GM12878 (cell line): Measurements from ENCODE around the gene DCTN2. TPM values are rescaled to one million over a fixed set of nuclear protein-coding genes. Genes with fewer than 3 reads are reported as not detected.

ENCODE experiments used
- ATAC-seq: fragments of 200-7000 bp; cut with Tn5 transposase; 3 replicates; pipeline ENCODE4 v1.9.1; 2020; ENCODE audit warnings: mild to moderate bottlenecking, moderate library complexity
- BruUV-seq: library from RNA; stranded (reverse); fragments of 400-500 nt; replicated peaks from 2 replicates; lab custom pipeline; 2021; lab: Mats Ljungman, UMichigan
- CTCF ChIA-PET: fragments of 300-600 bp; sonication (Branson Sonifier 250); formaldehyde crosslinking; extraction: SDS; loops from one replicate; lab custom pipeline; 2021; ENCODE audit warnings: inconsistent platforms; lab: Yijun Ruan, JAX
- POLR2A ChIA-PET: fragments of 350-600 bp; formaldehyde crosslinking; extraction: SDS; loops from one replicate; lab custom pipeline; 2021; ENCODE audit warnings: inconsistent platforms; lab: Charles Lee
- RAD21 ChIA-PET: fragments of 300-600 bp; sonication (Branson Sonifier 250); formaldehyde crosslinking; loops from one replicate; lab custom pipeline; 2023; ENCODE audit warnings: antibody characterized with exemption; ENCODE audit not compliant: unreplicated experiment; lab: Charles Lee
- SMC1A ChIA-PET: fragments of 300-600 bp; sonication (Branson Sonifier 250); formaldehyde crosslinking; loops from one replicate; lab custom pipeline; 2023; ENCODE audit not compliant: unreplicated experiment, uncharacterized antibody; lab: Charles Lee
- DNase-seq: peaks from one replicate; pipeline ENCODE4 v3.0.0-alpha.2; 2011; ENCODE audit warnings: low read depth, low spot score
- FAIRE-seq: peaks from 3 replicates; lab custom pipeline; 2011; peaks lifted over from hg19 to GRCh38; lab: Jason Lieb, UNC
- H2AFZ ChIP-seq: 2 replicates; pipeline ENCODE4 v1.6.0; 2011; ENCODE audit warnings: low read depth, low read length, control low read depth; ENCODE audit not compliant: control insufficient read depth
- H3K27ac ChIP-seq: 2 replicates; pipeline ENCODE4 v1.5.1; 2011; ENCODE audit warnings: control low read depth; ENCODE audit not compliant: control insufficient read depth, insufficient read depth
- H3K27me3 ChIP-seq, 2 experiments: replicated peaks in 1 of 2; 2 replicates each; pipeline versions ENCODE4 v1.6.0 to v1.6.1; 2011; ENCODE audit warnings: low read length in 1 of 2; ENCODE audit not compliant: control insufficient read depth in 2 of 2, insufficient read depth in 2 of 2
- H3K36me3 ChIP-seq, 2 experiments: 2 replicates each; pipeline ENCODE4 v1.5.1; 2011; ENCODE audit warnings: low read length in 1 of 2; ENCODE audit not compliant: control insufficient read depth in 2 of 2, insufficient read depth in 2 of 2
- H3K4me1 ChIP-seq: 2 replicates; pipeline ENCODE4 v1.6.1; 2011; ENCODE audit warnings: mild to moderate bottlenecking, low read length, moderate library complexity, mixed read lengths; ENCODE audit not compliant: control insufficient read depth, insufficient read depth
- H3K4me2 ChIP-seq: 2 replicates; pipeline ENCODE4 v1.6.0; 2011; ENCODE audit warnings: control low read depth; ENCODE audit not compliant: control insufficient read depth, insufficient read depth
- H3K4me3 ChIP-seq: fragments of 200-600 bp; sonication (generic); 2 replicates; pipeline ENCODE4 v1.5.1; 2016
- H3K79me2 ChIP-seq: 2 replicates; pipeline ENCODE4 v1.6.0; 2011; ENCODE audit warnings: low read length; ENCODE audit not compliant: control insufficient read depth, insufficient read depth
- H3K9ac ChIP-seq: 2 replicates; pipeline ENCODE4 v1.8.0; 2011; ENCODE audit warnings: low read length, control low read depth, mixed read lengths; ENCODE audit not compliant: control insufficient read depth, insufficient read depth
- H3K9me3 ChIP-seq: replicated peaks from 3 replicates; pipeline ENCODE4 v1.5.1; 2011; ENCODE audit warnings: mild to moderate bottlenecking, low read length; ENCODE audit not compliant: control insufficient read depth, insufficient read depth
- H4K20me1 ChIP-seq: 2 replicates; pipeline ENCODE4 v1.6.0; 2011; ENCODE audit not compliant: control insufficient read depth, insufficient read depth
- ATF3 ChIP-seq: IDR thresholded peaks from 2 replicates; pipeline ENCODE4 v1.6.1; 2011; ENCODE audit warnings: low read depth, mild to moderate bottlenecking, low read length, moderate library complexity, borderline replicate concordance; ENCODE audit errors: extremely low read depth
- BMI1 ChIP-seq: fragments of 450-650 bp; IDR thresholded peaks from 2 replicates; pipeline ENCODE4 v1.6.1; 2016; ENCODE audit warnings: mild to moderate bottlenecking, moderate library complexity, borderline replicate concordance
- CUX1 ChIP-seq: IDR thresholded peaks from 2 replicates; pipeline ENCODE4 v1.6.1; 2012; ENCODE audit warnings: improper control_type of control experiment, low read depth, low read length; ENCODE audit not compliant: insufficient replicate concordance
- GABPA ChIP-seq: IDR thresholded peaks from 2 replicates; pipeline ENCODE4 v1.6.1; 2014; ENCODE audit warnings: antibody characterized with exemption, low read depth, mild to moderate bottlenecking, inconsistent platforms
- IKZF1 ChIP-seq: fragments of 450-650 bp; conservative IDR thresholded peaks from 2 replicates; pipeline ENCODE4 v1.6.1; 2017; ENCODE audit warnings: antibody characterized with exemption, mild to moderate bottlenecking
- NBN ChIP-seq: fragments of 450-650 bp; IDR thresholded peaks from 2 replicates; pipeline ENCODE4 v1.6.1; 2016
- RELB ChIP-seq: fragments of 450-650 bp; IDR thresholded peaks from 2 replicates; pipeline ENCODE4 v1.6.1; 2017; ENCODE audit warnings: low read depth, mild to moderate bottlenecking, moderate library complexity
- SUZ12 ChIP-seq: fragments of 200-600 bp; sonication (generic); IDR thresholded peaks from one replicate; pipeline ENCODE4 v1.6.1; 2018; ENCODE audit warnings: antibody characterized with exemption, mild to moderate bottlenecking; ENCODE audit not compliant: unreplicated experiment
- ZNF592 ChIP-seq: fragments of 450-650 bp; IDR thresholded peaks from 2 replicates; pipeline ENCODE4 v1.6.1; 2017; ENCODE audit warnings: mild to moderate bottlenecking, moderate library complexity
- WGBS: methylation state at CpG from one replicate; pipeline ENCODE4 v1.1.6; 2016; ENCODE audit warnings: low lambda C conversion rate; ENCODE audit not compliant: insufficient replicate concordance, insufficient coverage; ENCODE audit errors: missing lambda C conversion rate; 5-methylcytosine and 5-hydroxymethylcytosine counted together
- in situ Hi-C: fragments of 300-500 bp; cut with MboI; formaldehyde crosslinking; loops from 9 replicates; pipeline ENCODE4 v1.14.3; 2018; ENCODE audit warnings: mixed read lengths
- intact Hi-C: fragments of 100-400 bp; cut with micrococcal nuclease; formaldehyde crosslinking; loops from one replicate; pipeline ENCODE4 v1.14.2; 2022; ENCODE audit not compliant: unreplicated experiment
- polyA plus RNA-seq, 11 experiments: library from polyadenylated mRNA; depleted of rRNA in 4 of 11; unstranded in 6 of 11; stranded (reverse) in 5 of 11; fragments of >200 nt; fragmentation: Nextera tagmentation in 4 of 11; fragmentation: Illumina TruSeq in 1 of 11; extraction: Ambion mirVana in 4 of 11; extraction: Trizol in 1 of 11; gene quantifications; 1 replicate in 1 of 11; 2 replicates in 10 of 11; pipeline versions ENCODE4 v1.2.1 to v1.2.3, GENCODE V29; 2011 to 2016; ENCODE audit warnings: inconsistent platforms in 2 of 11, missing spikeins in 2 of 11, low read depth in 1 of 11
- total RNA-seq, 4 experiments: library from RNA; depleted of rRNA in 3 of 4; stranded (reverse); fragments of >200 nt in 3 of 4; fragmentation: Illumina TruSeq in 1 of 4; extraction: Trizol in 1 of 4; gene quantifications; 2 replicates each; pipeline versions ENCODE4 v1.2.1 to v1.2.3, GENCODE V29; 2013 to 2021

DCTN2 gene
- total and polyA plus RNA-seq, 10 of the 15 experiments (the other 5 are each of a cell fraction or from before 2014, with no cell fraction given): 32.3 to 171 (median 100) TPM

- Histone ChIP-seq H3K9ac (no peak overlapping the region), H3K4me1 (peaks cover 29% of the 10 kb centered on the region), H3K79me2 (peaks cover 26% of the 10 kb centered on the region), H3K36me3 (peaks cover 15 to 18% of the 10 kb centered on the region in 2 experiments), H3K27me3 (no peaks in the 10 kb centered on the region), H3K4me3 (0 out of 2 replicates have a peak overlapping the region, but pooled peaks have one; percentile 99), H2AFZ (no peak overlapping the region), H3K27ac (no peak overlapping the region), H3K9me3 (no peaks in the 10 kb centered on the region), H3K4me2 (peak overlapping the region; percentile 96), H4K20me1 (no peaks in the 10 kb centered on the region)
- WGBS: 77% methylated on average over 11 of the region's 11 CpGs
- CTCF ChIA-PET: interaction anchor here (0.6 to 2.6 kb wide), 9 partner anchors 9 to 407 kb away, joined by 3 to 16 read pairs (median 4); partner anchors contain the start of genes B4GALNT1 and GLI1
- in situ Hi-C loops (no loop called here), intact Hi-C loops (loop anchor here (5.0 kb wide), 2 partner anchors 48 to 63 kb away; partner anchors contain the start of gene ARHGAP9)
- RAD21 ChIA-PET: interaction anchor here (1.2 to 2.1 kb wide), 6 partner anchors 22 to 66 kb away, joined by 3 to 11 read pairs (median 4); partner anchors contain the start of genes DCTN2 and GLI1
- ATAC-seq (no peak), DNase-seq (no peak), FAIRE-seq (no peak)
- SMC1A ChIA-PET: interaction anchor here (0.6 to 1.9 kb wide), 5 partner anchors 8 to 70 kb away, joined by 3 to 9 read pairs (median 3); partner anchors contain the start of gene INHBE
- POLR2A ChIA-PET: interaction anchor here (0.6 to 2.2 kb wide), 7 partner anchors 21 to 249 kb away, joined by 3 to 11 read pairs (median 5); partner anchors contain the start of genes DCTN2 and MARS1
- no TSS peak for BruUV-seq
- TF ChIP-seq ZNF592: no peak
- TF ChIP-seq NBN: no peak
- TF ChIP-seq GABPA: no peak
- TF ChIP-seq CUX1: no peak
- TF ChIP-seq BMI1: 0 out of 2 replicates have a peak, but pooled peaks have one; percentile 45
- no peak for TF ChIP-seq RELB
- TF ChIP-seq IKZF1: no peak
- TF ChIP-seq ATF3: no peak
- no peak for TF ChIP-seq SUZ12
Measured at GRCh38 chr12:57524814-57525614, 22.0 kb downstream of the DCTN2 start.
